GM06990 (cell line): ENCODE measurements around the gene SELPLG.
A peak's percentile ranks its signal among the peaks of the same experiment; 100 is the strongest.

ENCODE experiments used
- DNase-seq: peaks from one replicate; pipeline ENCODE4 v3.0.0-alpha.2; 2011; ENCODE audit not compliant: insufficient read length; ENCODE audit errors: extremely low read depth
- H3K27me3 ChIP-seq: replicated peaks from 2 replicates; pipeline ENCODE4 v1.6.0; 2011; ENCODE audit warnings: low read length; ENCODE audit not compliant: control insufficient read depth, insufficient read depth
- H3K36me3 ChIP-seq: 2 replicates; pipeline ENCODE4 v1.5.1; 2011; ENCODE audit warnings: low read length; ENCODE audit not compliant: control insufficient read depth, insufficient read depth
- H3K4me3 ChIP-seq: replicated peaks from 2 replicates; pipeline ENCODE4 v1.5.1; 2011; ENCODE audit warnings: low read depth, mild to moderate bottlenecking, control low read depth, low read length
- TF ChIP-seq, protein P1 (sequence below): IDR thresholded peaks from 2 replicates; pipeline ENCODE4 v1.5.1; 2011; ENCODE audit warnings: low read length, control low read depth, mild to moderate bottlenecking, inconsistent platforms; ENCODE audit not compliant: insufficient read depth, poor library complexity, severe bottlenecking

The SELPLG gene

DNA sequence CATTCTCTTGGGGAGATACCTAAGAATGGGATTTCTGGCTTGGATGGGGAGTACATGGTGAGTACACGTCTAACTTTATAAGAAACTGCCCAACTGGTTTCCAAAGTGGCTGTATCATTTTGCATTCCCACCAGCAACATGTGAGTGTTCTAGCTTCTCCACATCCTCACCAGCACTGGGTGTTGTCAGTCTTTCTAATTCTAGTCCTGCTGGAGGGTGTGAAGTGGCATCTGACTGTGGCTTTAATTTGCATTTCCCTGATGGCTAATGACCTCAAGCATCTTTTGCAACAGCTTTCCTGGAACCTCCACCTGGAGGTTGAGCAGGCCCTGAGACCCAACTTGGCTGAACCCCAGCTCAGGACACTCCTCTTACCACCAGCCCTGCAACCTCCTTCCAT is 17.8 kb downstream of the SELPLG start:
- H3K36me3 ChIP-seq, result no peaks in the 10 kb centered on the region; the same call in 1 of the 2 replicates
- TF ChIP-seq, protein P1, sequence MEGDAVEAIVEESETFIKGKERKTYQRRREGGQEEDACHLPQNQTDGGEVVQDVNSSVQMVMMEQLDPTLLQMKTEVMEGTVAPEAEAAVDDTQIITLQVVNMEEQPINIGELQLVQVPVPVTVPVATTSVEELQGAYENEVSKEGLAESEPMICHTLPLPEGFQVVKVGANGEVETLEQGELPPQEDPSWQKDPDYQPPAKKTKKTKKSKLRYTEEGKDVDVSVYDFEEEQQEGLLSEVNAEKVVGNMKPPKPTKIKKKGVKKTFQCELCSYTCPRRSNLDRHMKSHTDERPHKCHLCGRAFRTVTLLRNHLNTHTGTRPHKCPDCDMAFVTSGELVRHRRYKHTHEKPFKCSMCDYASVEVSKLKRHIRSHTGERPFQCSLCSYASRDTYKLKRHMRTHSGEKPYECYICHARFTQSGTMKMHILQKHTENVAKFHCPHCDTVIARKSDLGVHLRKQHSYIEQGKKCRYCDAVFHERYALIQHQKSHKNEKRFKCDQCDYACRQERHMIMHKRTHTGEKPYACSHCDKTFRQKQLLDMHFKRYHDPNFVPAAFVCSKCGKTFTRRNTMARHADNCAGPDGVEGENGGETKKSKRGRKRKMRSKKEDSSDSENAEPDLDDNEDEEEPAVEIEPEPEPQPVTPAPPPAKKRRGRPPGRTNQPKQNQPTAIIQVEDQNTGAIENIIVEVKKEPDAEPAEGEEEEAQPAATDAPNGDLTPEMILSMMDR, result no peak
- DNase-seq, result no peak
- H3K27me3 ChIP-seq, result no peaks in the 10 kb centered on the region
- no peak overlapping the region for H3K4me3 ChIP-seq

DNA sequence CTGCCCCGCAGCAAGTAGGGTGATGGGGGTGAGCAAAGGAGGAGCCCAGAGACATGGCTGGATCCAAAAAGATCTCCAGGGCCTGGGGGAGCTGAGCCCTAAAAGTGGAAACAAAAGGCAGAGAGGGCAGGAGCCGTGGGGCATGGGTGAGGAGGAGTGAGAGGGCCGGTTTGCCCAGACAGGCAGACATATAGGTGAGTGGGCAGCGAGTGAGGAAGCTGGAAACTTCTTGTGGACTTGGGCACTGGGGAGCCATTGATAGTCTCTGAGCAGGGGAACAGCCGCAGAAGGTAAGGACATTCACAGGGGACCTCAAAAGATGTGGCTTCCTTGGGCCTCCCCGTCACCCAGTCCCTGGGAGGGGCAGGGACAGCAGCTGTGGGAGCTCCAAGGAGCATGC is 19.1 kb downstream of the SELPLG start:
- Histone ChIP-seq H3K4me3 (no peak overlapping the region), H3K36me3 (no peaks in the 10 kb centered on the region), H3K27me3 (no peaks in the 10 kb centered on the region)
- TF ChIP-seq, protein P1, result no peak
- no peak for DNase-seq

DNA sequence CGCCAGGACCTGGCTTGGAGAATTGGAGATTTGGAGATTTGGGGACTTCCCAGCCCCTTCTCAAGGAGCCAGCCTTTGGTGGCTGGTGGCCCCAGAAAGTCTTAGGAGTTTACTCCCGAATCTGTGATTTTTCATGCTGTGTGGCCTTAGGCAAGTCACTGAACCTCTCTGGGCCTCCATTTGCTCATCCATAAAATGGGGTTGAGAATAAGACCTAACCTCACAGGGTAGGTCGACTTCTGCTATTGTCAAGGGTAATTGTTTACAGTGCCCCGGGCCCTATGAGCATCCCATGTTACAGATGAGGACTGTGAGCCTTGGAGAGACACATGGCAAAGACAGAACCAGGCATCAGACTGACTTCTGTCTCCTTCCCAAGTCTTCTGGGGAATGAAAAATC is 19.7 kb downstream of the SELPLG start:
- no peaks in the 10 kb centered on the region for H3K27me3 ChIP-seq
- TF ChIP-seq, protein P1, result no peak

DNA sequence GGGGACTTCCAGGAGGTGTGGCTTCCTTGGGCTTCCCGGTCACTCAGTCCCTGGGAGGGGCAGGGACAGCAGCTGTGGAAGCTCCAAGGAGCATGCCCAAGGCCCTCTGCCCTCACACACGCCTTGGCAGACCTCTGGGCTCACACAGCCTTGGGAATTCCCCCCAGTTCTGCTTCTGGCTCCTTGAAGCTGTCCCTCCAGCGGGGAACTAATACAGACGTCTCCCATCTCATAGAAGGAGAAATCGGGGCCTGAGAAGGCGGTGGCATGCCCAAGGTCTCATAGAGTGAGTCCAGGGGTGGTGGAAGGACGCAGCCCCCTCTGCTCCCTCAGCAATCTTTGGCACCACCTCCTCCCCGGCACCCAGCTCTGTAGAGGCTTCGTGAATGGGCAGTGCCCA is 20.1 kb downstream of the SELPLG start:
- no peak overlapping the region for H3K4me3 ChIP-seq
- DNase-seq, result no peak
- TF ChIP-seq, protein P1, result no peak
- no peaks in the 10 kb centered on the region for H3K36me3 ChIP-seq
- H3K27me3 ChIP-seq, result no peaks in the 10 kb centered on the region

More for the DNA sequence above, 19.7 kb downstream of the SELPLG start:
- H3K36me3 ChIP-seq, result no peaks in the 10 kb centered on the region
- H3K4me3 ChIP-seq, result no peak overlapping the region
- no peak for DNase-seq

DNA sequence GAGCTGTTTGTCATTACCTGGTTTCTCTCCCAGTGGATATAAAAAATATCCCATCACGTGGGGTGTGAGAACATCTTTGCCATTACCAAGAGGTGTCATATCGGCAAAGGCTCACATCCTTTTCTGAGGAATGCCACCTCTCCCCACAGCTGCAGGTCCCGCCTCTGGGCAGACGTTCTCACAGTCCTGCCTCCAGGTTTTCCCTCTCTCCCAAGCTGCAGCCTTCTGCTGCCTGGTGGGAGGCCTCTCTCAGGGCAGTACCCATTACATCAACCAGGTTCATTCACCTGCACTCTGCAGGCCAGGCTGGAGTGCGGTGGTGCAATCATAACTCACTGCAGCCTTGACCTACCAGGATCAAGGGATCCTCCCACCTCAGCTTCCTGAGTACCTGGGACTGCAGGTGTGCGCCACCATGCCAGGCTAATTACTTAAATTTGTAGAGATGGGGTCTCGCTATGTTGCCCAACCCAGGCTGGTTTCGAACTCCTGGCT is 20.9 kb downstream of the SELPLG start:
- Histone ChIP-seq H3K36me3 (no peaks in the 10 kb centered on the region), H3K27me3 (no peaks in the 10 kb centered on the region), H3K4me3 (no peak overlapping the region)
- no peak for DNase-seq
- TF ChIP-seq, protein P1, result no peak

DNA sequence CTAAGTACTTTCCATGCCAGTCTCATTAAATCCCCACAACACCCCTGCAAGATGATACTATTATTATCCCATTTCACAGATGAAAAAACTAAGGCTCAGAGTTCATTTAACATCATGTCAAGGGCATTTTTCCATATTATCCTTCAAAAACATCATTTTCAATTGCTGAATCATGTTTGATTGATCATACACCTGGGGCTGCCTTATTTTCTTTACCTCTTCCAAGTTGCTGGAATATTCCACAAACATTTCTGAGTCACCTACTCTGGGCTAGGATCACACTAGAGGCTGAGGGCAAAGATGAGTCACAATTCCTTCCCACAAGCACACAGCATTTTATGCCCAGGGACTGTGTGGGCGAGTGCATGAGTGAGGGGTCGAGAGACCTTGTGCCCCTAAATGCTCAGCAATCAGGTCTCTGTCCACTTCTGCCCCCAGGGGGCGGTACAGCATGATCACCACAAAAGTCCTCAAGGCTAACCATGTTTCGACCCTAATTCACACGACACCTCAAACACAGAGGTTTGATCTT is 21.7 kb downstream of the SELPLG start:
- no peaks in the 10 kb centered on the region for H3K36me3 ChIP-seq
- no peak overlapping the region for H3K4me3 ChIP-seq
- H3K27me3 ChIP-seq, result no peaks in the 10 kb centered on the region
- no peak for DNase-seq
- TF ChIP-seq, protein P1, result peak; percentile 39
